Measurements from ENCODE around the gene MS4A5.

DNA sequence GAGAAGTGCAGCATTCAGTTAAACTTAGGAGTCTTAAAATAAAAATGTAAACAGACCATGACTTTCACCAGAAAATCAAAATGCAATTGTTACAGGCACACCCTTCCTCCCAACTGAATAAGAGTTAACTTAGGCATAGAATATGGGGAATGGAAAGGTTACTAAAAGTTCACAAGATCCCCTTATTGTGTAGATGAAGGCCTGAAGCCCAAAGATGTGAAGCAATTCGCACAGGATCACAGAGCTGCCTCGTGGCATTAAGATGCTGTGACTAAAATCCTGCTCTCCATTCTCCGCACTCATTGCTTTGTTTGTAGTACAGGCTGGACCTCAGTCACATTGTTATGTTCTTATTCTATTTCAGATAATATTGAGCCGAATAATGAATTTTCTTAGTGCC is 4.0 kb downstream of the MS4A5 start:
- TF ChIP-seq CTCF (IDR thresholded peaks at IDR 0.05; ENCODE audit: extremely low read depth in 1 of 2, insufficient read depth in 1 of 2, low read depth in 1 of 2, low read length in 2 of 2) = no peak
- no peak for TF ChIP-seq FOS (IDR thresholded peaks at IDR 0.05; ENCODE audit: borderline replicate concordance, insufficient read depth, low read length)
- TF ChIP-seq POLR2A (IDR thresholded peaks at IDR 0.05; ENCODE audit: low read depth, low read length) = no peak
- TF ChIP-seq EZH2 (IDR thresholded peaks at IDR 0.05; ENCODE audit: borderline replicate concordance, low read depth, low read length, severe bottlenecking) = no peak
- TF ChIP-seq GATA2 (IDR thresholded peaks at IDR 0.05; ENCODE audit: insufficient read depth, insufficient read length, low read depth, low read length) = no peak
- TF ChIP-seq POLR2AphosphoS5 (IDR thresholded peaks at IDR 0.05; ENCODE audit: insufficient read depth, low read depth, low read length) = no peak
- no peak for TF ChIP-seq MAX (IDR thresholded peaks at IDR 0.05; ENCODE audit: insufficient read depth, insufficient read length)

Measured in endothelial cell of umbilical vein (primary cell).